Measurements from ENCODE around the gene EPS15. TPM values are rescaled to one million over a fixed set of nuclear protein-coding genes. Genes with fewer than 3 reads are reported as not detected.
"Not testable (repeated sequence)": the region's sequence is repeated elsewhere in the genome, so short reads cannot be mapped to it uniquely, and the experiment has no call there.

EPS15 gene
- total RNA-seq, 8 experiments from 2014 or later, result 35.2 to 230 (median 119) TPM

DNA sequence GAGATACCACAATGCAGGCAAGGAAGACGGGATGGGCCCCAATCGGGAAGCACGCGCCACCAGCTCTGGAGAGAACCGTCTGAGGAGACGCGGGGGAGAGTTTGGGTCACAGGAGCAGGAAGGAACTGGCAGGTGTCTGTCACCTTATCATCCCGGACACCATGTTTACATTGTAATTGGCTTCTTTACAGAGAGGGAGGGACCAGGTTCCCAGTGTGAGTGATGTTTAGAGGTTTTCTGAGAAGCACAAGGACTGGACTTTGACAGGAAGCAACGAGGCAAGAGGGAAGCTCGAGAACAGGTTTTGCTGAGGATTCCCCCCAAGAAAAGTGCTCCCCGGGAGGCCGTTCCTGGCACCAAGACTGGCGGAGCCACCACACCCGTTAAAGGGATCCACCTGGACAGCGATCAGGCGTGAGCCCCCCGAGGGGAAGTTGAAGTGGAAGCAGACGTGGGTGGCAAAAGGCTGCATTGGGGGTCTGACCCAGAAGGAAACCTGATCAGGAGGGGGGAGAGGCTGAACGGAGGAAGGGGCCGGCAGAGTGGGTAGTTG lies 957 bp downstream of the EPS15 start:
- Histone ChIP-seq H3K4me3 (peak overlapping the region; percentile 73 to 98 (median 91)), H3K4me1 (replicated peaks in 1 of 2) (peaks cover 9% of the 10 kb centered on the region in 2 donors), H3K27ac (no peak overlapping the region)
- ATAC-seq (replicated peaks in 6 of 8), result peak; percentile 5 to 43 (median 19)
- in situ Hi-C loops (cut with MboI; ENCODE audit: low pct_unique_long_range_greater_than_20kb in 2 of 9, low sequenced_read_pairs in 9 of 9, unreplicated experiment in 9 of 9), result no loop called here
- WGBS, 10 experiments, result 0 to 10% (median 4%) methylated on average over 2 to 18 of the region's 20 CpGs; no CpG with 5 or more reads in 2 of the 10 experiments

- in situ Hi-C loops (cut with MboI; ENCODE audit: low pct_unique_long_range_greater_than_20kb in 2 of 9, low sequenced_read_pairs in 9 of 9, unreplicated experiment in 9 of 9), result no loop called here
- peaks cover 9% of the 10 kb centered on the region in 2 donors for H3K4me1 ChIP-seq (replicated peaks in 1 of 2)
- no peak overlapping the region for H3K27ac ChIP-seq
- peak in 1 of 8 experiments; percentile 31 for ATAC-seq (replicated peaks in 6 of 8)
- 0 to 33% (median 13%) methylated on average over 1 to 7 of the region's 7 CpGs for WGBS, 10 experiments
- H3K4me3 ChIP-seq, result peak overlapping the region; percentile 73 to 98 (median 91)
Observed at GRCh38 chr1:51517361-51518032, 1.6 kb downstream of the EPS15 start.

GRCh38 chr1:51516649-51517158 lies 2.4 kb downstream of the EPS15 start:
- Histone ChIP-seq H3K27ac (no peak overlapping the region), H3K4me1 (replicated peaks in 1 of 2) (peaks cover 9% of the 10 kb centered on the region in 2 donors), H3K4me3 (no peak overlapping the region)
- in situ Hi-C loops (cut with MboI; ENCODE audit: low pct_unique_long_range_greater_than_20kb in 2 of 9, low sequenced_read_pairs in 9 of 9, unreplicated experiment in 9 of 9), result no loop called here
- 0 to 88% (median 32%) methylated on average over 1 to 2 of the region's 2 CpGs for WGBS, 10 experiments
- peak in 1 of 8 experiments; percentile 2 for ATAC-seq (replicated peaks in 6 of 8)

DNA sequence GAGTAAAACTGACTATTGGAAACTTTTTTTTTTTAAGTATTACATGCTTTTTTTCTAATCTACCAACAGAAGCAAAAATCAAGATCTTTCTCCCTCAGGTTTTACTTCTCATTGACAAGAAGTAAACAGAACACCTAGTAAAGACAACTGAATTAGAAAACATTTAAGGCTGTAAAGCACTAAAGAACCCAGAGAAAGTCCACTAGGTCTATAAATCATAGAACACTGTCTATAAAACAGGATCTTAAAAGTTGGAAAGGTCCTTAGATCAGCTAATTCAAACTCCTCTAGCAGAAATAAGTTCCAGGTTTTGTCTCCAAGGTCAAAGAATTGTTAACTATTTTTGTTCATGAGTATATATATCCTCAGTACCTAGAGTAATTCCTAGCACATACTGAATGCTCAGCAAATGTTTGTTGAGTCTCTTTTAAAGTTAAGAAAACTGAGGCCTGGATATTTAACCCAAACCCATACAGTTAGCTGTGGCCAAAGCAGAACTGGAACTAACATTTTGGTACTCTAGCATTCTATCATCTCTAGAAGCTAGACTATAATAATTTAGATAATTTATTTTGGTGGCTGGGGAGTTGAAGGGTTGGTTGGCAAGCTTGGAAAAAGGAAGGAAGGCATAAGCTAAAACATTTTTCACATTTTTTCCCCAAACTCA lies 3.0 kb downstream of the EPS15 start:
- in situ Hi-C loops (cut with MboI; ENCODE audit: low pct_unique_long_range_greater_than_20kb in 2 of 9, low sequenced_read_pairs in 9 of 9, unreplicated experiment in 9 of 9), result no loop called here
- Histone ChIP-seq H3K27ac (no peak overlapping the region), H3K4me1 (replicated peaks in 1 of 2) (peaks cover 9% of the 10 kb centered on the region in 2 donors), H3K4me3 (no peak overlapping the region)
- ATAC-seq (replicated peaks in 6 of 8), result no peak

DNA sequence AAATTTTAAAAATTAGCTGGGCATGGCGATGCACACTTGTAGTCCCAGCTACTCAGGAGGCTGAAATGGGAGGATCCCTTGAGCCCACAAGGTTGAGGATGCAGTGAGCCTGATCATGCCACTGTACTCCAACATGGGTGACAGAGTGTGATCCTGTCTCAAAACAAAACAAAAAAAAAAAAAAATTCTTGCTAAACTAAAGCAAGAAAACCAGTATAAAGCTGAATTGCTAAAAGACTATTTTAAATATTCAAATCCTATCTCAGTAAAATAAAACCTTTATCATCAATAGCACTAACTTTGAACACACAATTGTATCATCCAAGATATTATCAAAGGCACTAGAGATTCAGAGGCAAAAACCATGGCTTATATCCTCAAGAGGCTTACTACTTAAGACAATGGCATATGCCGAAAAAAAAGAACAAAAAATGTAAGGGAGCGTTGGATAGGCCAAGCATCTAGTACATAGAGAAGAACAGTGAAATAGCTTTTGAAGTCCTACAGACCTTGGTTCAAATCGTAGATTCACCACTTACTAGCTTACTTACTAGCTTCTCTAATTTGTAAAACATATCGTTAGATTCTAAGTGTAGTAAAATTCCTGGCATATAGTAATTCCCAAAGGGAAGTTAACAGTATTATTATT lies 3.6 kb downstream of the EPS15 start:
- Histone ChIP-seq H3K4me1 (replicated peaks in 1 of 2) (peaks cover 9% of the 10 kb centered on the region in 2 donors), H3K4me3 (no peak overlapping the region), H3K27ac (no peak overlapping the region)
- no peak for ATAC-seq (replicated peaks in 6 of 8)
- in situ Hi-C loops (cut with MboI; ENCODE audit: low pct_unique_long_range_greater_than_20kb in 2 of 9, low sequenced_read_pairs in 9 of 9, unreplicated experiment in 9 of 9), result no loop called here
- WGBS, 10 experiments, result 59 to 92% (median 86%) methylated on average over 1 to 5 of the region's 5 CpGs

GRCh38 chr1:51514733-51515132 lies 4.3 kb downstream of the EPS15 start:
- 11 to 100% (median 90%) methylated on average over 1 to 2 of the region's 2 CpGs for WGBS, 10 experiments
- H3K4me1 ChIP-seq (replicated peaks in 1 of 2), result peaks cover 9% of the 10 kb centered on the region in 2 donors
- ATAC-seq (replicated peaks in 6 of 8), result no peak
- H3K4me3 ChIP-seq, result no peak overlapping the region
- in situ Hi-C loops (cut with MboI; ENCODE audit: low pct_unique_long_range_greater_than_20kb in 2 of 9, low sequenced_read_pairs in 9 of 9, unreplicated experiment in 9 of 9), result no loop called here
- H3K27ac ChIP-seq, result no peak overlapping the region

DNA sequence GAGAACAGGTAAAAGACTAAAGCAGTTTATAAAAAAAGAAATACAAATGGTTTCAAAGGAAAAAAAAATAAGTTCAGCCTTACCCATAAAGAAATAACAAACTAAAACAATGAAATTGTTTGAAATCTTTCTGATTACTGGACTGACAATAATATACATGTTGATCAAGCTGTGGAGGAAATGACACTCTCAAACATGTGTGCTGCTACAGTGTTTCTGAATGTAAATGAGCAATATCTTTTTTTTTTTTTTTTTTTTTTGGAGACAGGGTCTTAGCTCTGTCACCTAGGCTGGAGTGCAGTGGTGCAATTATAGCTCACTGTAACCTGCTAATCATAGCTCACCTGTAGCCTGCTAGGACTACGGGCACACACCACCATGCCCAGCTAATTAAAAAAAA lies 6.5 kb downstream of the EPS15 start:
- 89 to 100% (median 100%) methylated on average over 1 of the region's 1 CpG; no CpG with 5 or more reads in 6 of the 10 experiments for WGBS, 10 experiments
- no peak overlapping the region for H3K27ac ChIP-seq
- ATAC-seq (replicated peaks in 6 of 8), result no peak
- in situ Hi-C loops (cut with MboI; ENCODE audit: low pct_unique_long_range_greater_than_20kb in 2 of 9, low sequenced_read_pairs in 9 of 9, unreplicated experiment in 9 of 9), result no loop called here
- H3K4me1 ChIP-seq (replicated peaks in 1 of 2), result peaks cover 7 to 9% of the 10 kb centered on the region in 2 donors
- H3K4me3 ChIP-seq, result no peak overlapping the region

- Histone ChIP-seq H3K27ac (no peak overlapping the region), H3K4me1 (replicated peaks in 1 of 2) (peaks cover 3 to 5% of the 10 kb centered on the region in 2 donors), H3K4me3 (no peak overlapping the region)
- ATAC-seq (replicated peaks in 6 of 8), result no peak
- in situ Hi-C loops (cut with MboI; ENCODE audit: low pct_unique_long_range_greater_than_20kb in 2 of 9, low sequenced_read_pairs in 9 of 9, unreplicated experiment in 9 of 9), result no loop called here
Observed at GRCh38 chr1:51512120-51512519, 6.9 kb downstream of the EPS15 start.

DNA sequence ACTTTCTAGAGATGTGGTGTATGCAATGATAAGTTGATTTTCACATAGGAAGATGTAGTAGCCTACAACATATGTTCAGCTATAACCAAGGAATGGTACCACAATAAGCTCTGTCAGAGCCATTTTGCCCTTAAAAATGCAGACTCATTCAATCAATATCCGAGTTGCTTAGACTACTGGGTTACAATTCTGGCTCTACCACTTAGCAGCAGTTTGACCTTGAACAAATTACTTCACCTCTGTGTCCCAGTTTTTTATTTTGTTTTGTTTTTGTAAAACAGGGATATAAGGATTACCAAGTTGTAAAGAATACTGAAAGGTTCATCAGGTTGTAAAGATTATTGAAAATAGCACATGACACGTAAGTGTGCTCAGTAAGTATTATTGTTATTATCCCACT lies 9.3 kb downstream of the EPS15 start:
- in situ Hi-C loops (cut with MboI; ENCODE audit: low pct_unique_long_range_greater_than_20kb in 2 of 9, low sequenced_read_pairs in 9 of 9, unreplicated experiment in 9 of 9), result no loop called here
- WGBS, 10 experiments, result 42 to 100% (median 90%) methylated on average over 1 to 2 of the region's 2 CpGs; no CpG with 5 or more reads in 3 of the 10 experiments

GRCh38 chr1:51506537-51506936 lies 12.5 kb downstream of the EPS15 start:
- 0 to 100% (median 80%) methylated on average over 1 to 3 of the region's 3 CpGs for WGBS, 10 experiments
- Histone ChIP-seq H3K4me3 (no peak overlapping the region), H3K27ac (no peak overlapping the region), H3K4me1 (replicated peaks in 1 of 2) (no peaks in the 10 kb centered on the region)
- in situ Hi-C loops (cut with MboI; ENCODE audit: low pct_unique_long_range_greater_than_20kb in 2 of 9, low sequenced_read_pairs in 9 of 9, unreplicated experiment in 9 of 9), result no loop called here
- peak in 3 of 8 experiments; percentile 54 to 78 (median 55) for ATAC-seq (replicated peaks in 6 of 8)

More for the DNA sequence above, 9.3 kb downstream of the EPS15 start:
- no peaks in the 10 kb centered on the region for H3K4me1 ChIP-seq (replicated peaks in 1 of 2)
- no peak overlapping the region for H3K27ac ChIP-seq
- H3K4me3 ChIP-seq, result no peak overlapping the region
- no peak for ATAC-seq (replicated peaks in 6 of 8)

DNA sequence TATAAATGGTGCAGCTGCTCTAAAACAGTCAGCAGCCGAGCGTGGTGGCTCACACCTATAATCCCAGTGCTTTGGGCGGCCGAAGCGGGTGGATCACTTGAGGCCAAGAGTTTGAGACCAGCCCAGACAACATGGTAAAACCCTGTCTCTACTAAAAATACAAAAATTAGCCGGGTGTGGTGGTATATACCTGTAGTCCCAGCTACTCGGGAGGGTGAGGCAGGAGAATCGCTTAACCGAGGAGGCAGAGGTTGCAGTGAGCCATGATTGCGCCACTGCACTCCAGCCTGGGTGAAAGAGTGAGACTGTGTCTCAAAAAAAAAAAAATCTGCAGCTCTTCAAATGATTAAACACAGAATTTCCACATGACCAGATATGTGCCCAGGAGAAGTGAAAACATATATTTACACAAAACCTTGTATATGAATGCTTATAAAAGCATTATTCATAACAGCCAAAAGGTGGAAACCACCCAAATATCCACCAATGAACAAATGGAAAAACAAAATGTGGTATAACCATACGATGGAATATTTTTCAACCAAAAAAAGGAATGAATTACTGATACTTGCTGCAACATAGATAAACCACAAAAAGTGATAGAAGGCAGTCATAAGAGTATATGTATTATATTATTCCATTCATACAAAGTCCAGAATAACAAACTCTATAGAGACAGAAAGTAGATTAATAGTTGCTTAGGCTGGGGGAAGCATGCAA lies 14.1 kb downstream of the EPS15 start:
- no peaks in the 10 kb centered on the region for H3K4me1 ChIP-seq (replicated peaks in 1 of 2)
- 43 to 100% (median 98%) methylated on average over 1 to 11 of the region's 11 CpGs; no CpG with 5 or more reads in 1 of the 10 experiments for WGBS, 10 experiments
- H3K27ac ChIP-seq, result no peak overlapping the region
- no peak overlapping the region for H3K4me3 ChIP-seq
- in situ Hi-C loops (cut with MboI; ENCODE audit: low pct_unique_long_range_greater_than_20kb in 2 of 9, low sequenced_read_pairs in 9 of 9, unreplicated experiment in 9 of 9), result no loop called here
- no peak for ATAC-seq (replicated peaks in 6 of 8)

- H3K4me1 ChIP-seq (replicated peaks in 1 of 2); in situ Hi-C loops (cut with MboI; ENCODE audit: low pct_unique_long_range_greater_than_20kb in 2 of 9, low sequenced_read_pairs in 9 of 9, unreplicated experiment in 9 of 9); H3K27ac ChIP-seq; H3K4me3 ChIP-seq; ATAC-seq (replicated peaks in 6 of 8): not testable (repeated sequence)
- 90 to 100% (median 100%) methylated on average over 1 to 8 of the region's 8 CpGs; no CpG with 5 or more reads in 2 of the 10 experiments for WGBS, 10 experiments
Observed at GRCh38 chr1:51501218-51501630, 17.8 kb downstream of the EPS15 start.

All from motor neuron (in vitro differentiated cells).